SK-N-SH (cell line): ENCODE results near the gene MORN5. TPM values are rescaled to one million over a fixed set of nuclear protein-coding genes. Genes with fewer than 3 reads are reported as not detected.

ENCODE experiments used
- CTCF ChIA-PET: fragments of 300-600, 350-600 bp; formaldehyde crosslinking; extraction: SDS; loops from one replicate; lab custom pipeline; 2021; lab: Yijun Ruan, JAX
- POLR2A ChIA-PET: fragments of 350-600 bp; sonication (Branson Sonifier 250); formaldehyde crosslinking; extraction: SDS; loops from one replicate; lab custom pipeline; 2020; ENCODE audit warnings: antibody characterized with exemption, inconsistent platforms; lab: Yijun Ruan, JAX
- DNase-seq: peaks from one replicate; pipeline ENCODE4 v3.0.0; 2012
- H2AFZ ChIP-seq: fragments of 200-600 bp; sonication (generic); 2 replicates; pipeline ENCODE4 v1.8.1; 2016; ENCODE audit warnings: antibody characterized with exemption, mild to moderate bottlenecking, low read depth
- H3F3A ChIP-seq: fragments of 200-600 bp; sonication (generic); replicated peaks from 2 replicates; pipeline ENCODE3; 2016; ENCODE audit warnings: antibody characterized with exemption, mild to moderate bottlenecking; ENCODE audit not compliant: insufficient read depth
- H3K27ac ChIP-seq, 2 experiments: fragments of 200-500 bp in 1 of 2; fragments of 200-600 bp in 1 of 2; sonication (Bioruptor generic) in 1 of 2; sonication (generic), shearing (Covaris generic) in 1 of 2; 2 replicates each; pipeline versions ENCODE4 v1.5.1 to v1.6.1; 2014 to 2016; ENCODE audit warnings: low read depth in 2 of 2, inconsistent platforms in 1 of 2, low read length in 1 of 2, mild to moderate bottlenecking in 1 of 2, mixed read lengths in 1 of 2
- H3K27me3 ChIP-seq: fragments of 200-600 bp; sonication (generic), shearing (Covaris generic); 2 replicates; pipeline ENCODE4 v1.6.1; 2016; ENCODE audit warnings: mixed run types; ENCODE audit not compliant: insufficient read depth
- H3K36me3 ChIP-seq, 2 experiments: fragments of 200-500 bp in 1 of 2; fragments of 200-600 bp in 1 of 2; sonication (Bioruptor generic) in 1 of 2; sonication (generic) in 1 of 2; replicated peaks in 1 of 2; 2 replicates each; pipeline versions ENCODE3 to v1.5.1; 2014 to 2016; ENCODE audit warnings: low read length in 1 of 2, mild to moderate bottlenecking in 1 of 2; ENCODE audit not compliant: insufficient read depth in 2 of 2, control insufficient read depth in 1 of 2
- H3K4me1 ChIP-seq, 2 experiments: fragments of 200-500 bp in 1 of 2; fragments of 200-600 bp in 1 of 2; sonication (Bioruptor generic) in 1 of 2; sonication (generic), shearing (Covaris generic) in 1 of 2; 2 replicates each; pipeline versions ENCODE4 v1.5.1 to v1.6.1; 2014 to 2016; ENCODE audit warnings: low read depth in 1 of 2, low read length in 1 of 2, mixed run types in 1 of 2; ENCODE audit not compliant: insufficient read depth in 2 of 2, control insufficient read depth in 1 of 2
- H3K4me2 ChIP-seq: fragments of 200-600 bp; sonication (generic), shearing (Covaris generic); 2 replicates; pipeline ENCODE4 v1.6.1; 2017; ENCODE audit warnings: mixed run types
- H3K4me3 ChIP-seq, 2 experiments: fragments of 200-500 bp in 1 of 2; fragments of 200-600 bp in 1 of 2; sonication (Bioruptor generic) in 1 of 2; sonication (generic), shearing (Covaris generic) in 1 of 2; 2 replicates each; pipeline versions ENCODE4 v1.5.1 to v1.8.1; 2014 to 2016; ENCODE audit warnings: low read depth in 2 of 2, inconsistent platforms in 1 of 2, low read length in 1 of 2, mild to moderate bottlenecking in 1 of 2, mixed read lengths in 1 of 2, moderate library complexity in 1 of 2
- H3K79me2 ChIP-seq: fragments of 200-600 bp; sonication (generic); 2 replicates; pipeline ENCODE4 v1.8.1; 2017; ENCODE audit warnings: mild to moderate bottlenecking; ENCODE audit not compliant: insufficient read depth
- H3K9ac ChIP-seq: fragments of 200-600 bp; sonication (generic); 2 replicates; pipeline ENCODE4 v1.6.1; 2017; ENCODE audit warnings: mixed run types
- H3K9me2 ChIP-seq: fragments of 200-600 bp; sonication (generic); 2 replicates; pipeline ENCODE4 v1.6.1; 2017; ENCODE audit warnings: mixed run types
- H3K9me3 ChIP-seq: fragments of 200-600 bp; sonication (generic); 2 replicates; pipeline ENCODE4 v1.6.1; 2017; ENCODE audit warnings: mixed run types, mild to moderate bottlenecking, moderate library complexity
- H4K20me1 ChIP-seq: fragments of 200-600 bp; sonication (generic); 2 replicates; pipeline ENCODE4 v1.6.1; 2017; ENCODE audit warnings: mild to moderate bottlenecking, mixed run types; ENCODE audit not compliant: insufficient read depth
- NRF1 ChIP-seq: IDR thresholded peaks from 2 replicates; pipeline ENCODE4 v1.6.1; 2012; ENCODE audit warnings: low read depth, mild to moderate bottlenecking, low read length
- POLR2AphosphoS5 ChIP-seq: IDR thresholded peaks from 2 replicates; pipeline ENCODE4 v1.6.1; 2012; ENCODE audit warnings: low read depth, low read length
- SMC3 ChIP-seq: IDR thresholded peaks from 2 replicates; pipeline ENCODE4 v1.6.1; 2012; ENCODE audit warnings: low read depth, low read length, improper control_type of control experiment
- WGBS: methylation state at CpG from one replicate; pipeline ENCODE4 v1.1.6; 2017; ENCODE audit warnings: low lambda C conversion rate; 5-methylcytosine and 5-hydroxymethylcytosine counted together
- polyA plus RNA-seq, 3 experiments: library from polyadenylated mRNA; depleted of rRNA; stranded (reverse); fragments of >200 nt; gene quantifications; 2 replicates each; pipeline ENCODE4 v1.2.3, GENCODE V29; 2012
- TF ChIP-seq, protein P1 (sequence below): IDR thresholded peaks from 2 replicates; pipeline ENCODE4 v1.4.0; 2012; ENCODE audit warnings: low read depth, borderline replicate concordance
- TF ChIP-seq, protein P2 (sequence below): fragments of 200-600 bp; sonication (generic); IDR thresholded peaks from 2 replicates; pipeline ENCODE4 v1.6.1; 2017; ENCODE audit warnings: antibody characterized with exemption, mild to moderate bottlenecking, moderate library complexity

The MORN5 gene
- polyA plus RNA-seq, 1 of the 3 experiments (the other 2 are of a cell fraction) = not detected

DNA sequence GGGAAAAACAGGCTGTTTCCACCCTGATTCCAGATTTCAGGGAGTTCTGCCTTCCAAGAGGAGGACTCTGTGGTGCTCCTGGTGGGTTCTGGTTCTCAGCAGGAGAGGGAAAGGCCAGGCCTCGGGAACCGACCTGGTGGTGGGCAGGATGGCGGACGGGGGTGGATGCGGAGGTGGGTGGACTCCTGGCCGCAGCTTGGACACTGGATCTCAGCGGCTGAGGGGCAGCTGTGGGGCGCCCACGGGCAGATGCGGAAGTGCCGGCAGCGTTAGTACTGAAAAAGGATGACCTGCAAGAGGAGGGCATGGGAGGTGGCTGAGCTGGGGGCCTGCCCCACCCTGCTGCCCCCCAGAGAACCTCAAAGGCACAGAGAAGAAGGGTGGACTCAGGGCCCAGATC is 44.8 kb downstream of the MORN5 start:
- no peak overlapping the region for H3K4me3 ChIP-seq
- H4K20me1 ChIP-seq = no peaks in the 10 kb centered on the region
- H3K79me2 ChIP-seq = no peaks in the 10 kb centered on the region
- no peaks in the 10 kb centered on the region for H3K9me2 ChIP-seq
- peaks cover 19% of the 10 kb centered on the region; the same call in 1 of the 2 replicates for H3K27me3 ChIP-seq
- H3F3A ChIP-seq = no peaks in the 10 kb centered on the region
- TF ChIP-seq SMC3 (no peak), POLR2AphosphoS5 (no peak)
- TF ChIP-seq, protein P1, sequence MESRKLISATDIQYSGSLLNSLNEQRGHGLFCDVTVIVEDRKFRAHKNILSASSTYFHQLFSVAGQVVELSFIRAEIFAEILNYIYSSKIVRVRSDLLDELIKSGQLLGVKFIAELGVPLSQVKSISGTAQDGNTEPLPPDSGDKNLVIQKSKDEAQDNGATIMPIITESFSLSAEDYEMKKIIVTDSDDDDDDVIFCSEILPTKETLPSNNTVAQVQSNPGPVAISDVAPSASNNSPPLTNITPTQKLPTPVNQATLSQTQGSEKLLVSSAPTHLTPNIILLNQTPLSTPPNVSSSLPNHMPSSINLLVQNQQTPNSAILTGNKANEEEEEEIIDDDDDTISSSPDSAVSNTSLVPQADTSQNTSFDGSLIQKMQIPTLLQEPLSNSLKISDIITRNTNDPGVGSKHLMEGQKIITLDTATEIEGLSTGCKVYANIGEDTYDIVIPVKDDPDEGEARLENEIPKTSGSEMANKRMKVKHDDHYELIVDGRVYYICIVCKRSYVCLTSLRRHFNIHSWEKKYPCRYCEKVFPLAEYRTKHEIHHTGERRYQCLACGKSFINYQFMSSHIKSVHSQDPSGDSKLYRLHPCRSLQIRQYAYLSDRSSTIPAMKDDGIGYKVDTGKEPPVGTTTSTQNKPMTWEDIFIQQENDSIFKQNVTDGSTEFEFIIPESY = no peak
- TF ChIP-seq, protein P2, sequence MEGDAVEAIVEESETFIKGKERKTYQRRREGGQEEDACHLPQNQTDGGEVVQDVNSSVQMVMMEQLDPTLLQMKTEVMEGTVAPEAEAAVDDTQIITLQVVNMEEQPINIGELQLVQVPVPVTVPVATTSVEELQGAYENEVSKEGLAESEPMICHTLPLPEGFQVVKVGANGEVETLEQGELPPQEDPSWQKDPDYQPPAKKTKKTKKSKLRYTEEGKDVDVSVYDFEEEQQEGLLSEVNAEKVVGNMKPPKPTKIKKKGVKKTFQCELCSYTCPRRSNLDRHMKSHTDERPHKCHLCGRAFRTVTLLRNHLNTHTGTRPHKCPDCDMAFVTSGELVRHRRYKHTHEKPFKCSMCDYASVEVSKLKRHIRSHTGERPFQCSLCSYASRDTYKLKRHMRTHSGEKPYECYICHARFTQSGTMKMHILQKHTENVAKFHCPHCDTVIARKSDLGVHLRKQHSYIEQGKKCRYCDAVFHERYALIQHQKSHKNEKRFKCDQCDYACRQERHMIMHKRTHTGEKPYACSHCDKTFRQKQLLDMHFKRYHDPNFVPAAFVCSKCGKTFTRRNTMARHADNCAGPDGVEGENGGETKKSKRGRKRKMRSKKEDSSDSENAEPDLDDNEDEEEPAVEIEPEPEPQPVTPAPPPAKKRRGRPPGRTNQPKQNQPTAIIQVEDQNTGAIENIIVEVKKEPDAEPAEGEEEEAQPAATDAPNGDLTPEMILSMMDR = no peak
- no peak overlapping the region for H3K4me2 ChIP-seq
- H3K4me1 ChIP-seq = peaks cover 0 to 10% of the 10 kb centered on the region in 2 experiments; a peak in 1 of 4 replicates
- no peaks in the 10 kb centered on the region for H3K9me3 ChIP-seq
- H2AFZ ChIP-seq = no peak overlapping the region
- CTCF ChIA-PET = interaction anchor here (1.5 kb wide), 1 partner anchor 105 kb away, joined by 4 read pairs; no protein-coding TSS in a partner anchor
- no peak overlapping the region for H3K9ac ChIP-seq
- 74% methylated on average over 12 of the region's 12 CpGs for WGBS
- no peaks in the 10 kb centered on the region for H3K36me3 ChIP-seq
- no peak for DNase-seq
- H3K27ac ChIP-seq = no peak overlapping the region
- POLR2A ChIA-PET = interaction anchor here (1.4 kb wide), 1 partner anchor 60 kb away, joined by 4 read pairs; the partner anchor contains the start of genes MRRF and RBM18

DNA sequence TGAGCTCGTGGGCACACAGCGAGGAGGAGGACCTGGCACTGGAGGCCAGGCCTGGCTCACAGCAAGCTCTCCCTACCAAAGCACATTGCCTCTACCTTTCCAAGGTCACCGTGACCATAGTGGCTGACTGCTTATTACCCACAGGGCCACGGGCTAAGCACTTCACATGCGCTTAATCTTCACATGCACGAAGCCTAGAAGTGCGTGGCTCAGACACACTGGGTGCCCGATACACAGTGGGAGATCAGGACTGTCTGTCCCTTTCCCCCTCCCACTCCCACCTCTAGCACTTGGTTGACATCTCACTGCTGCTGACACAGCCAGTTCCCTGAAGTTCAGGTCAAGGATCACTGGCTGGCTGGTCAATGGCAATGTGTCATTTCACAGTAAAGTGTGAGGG is 45.5 kb downstream of the MORN5 start:
- 85% methylated on average over 6 of the region's 8 CpGs for WGBS
- ChIA-PET CTCF (no interaction called here), POLR2A (no interaction called here)

More for the DNA sequence above, 45.5 kb downstream of the MORN5 start:
- Histone ChIP-seq H3K27ac (no peak overlapping the region), H3K4me2 (no peak overlapping the region), H3K9me3 (no peaks in the 10 kb centered on the region), H3K4me3 (no peak overlapping the region), H3K27me3 (peaks cover 26% of the 10 kb centered on the region; the same call in 1 of the 2 replicates), H3K4me1 (peaks cover 0 to 10% of the 10 kb centered on the region in 2 experiments; a peak in 1 of 4 replicates), H3K9ac (no peak overlapping the region), H3F3A (no peaks in the 10 kb centered on the region), H3K79me2 (no peaks in the 10 kb centered on the region), H4K20me1 (no peaks in the 10 kb centered on the region), H3K36me3 (no peaks in the 10 kb centered on the region), H3K9me2 (no peaks in the 10 kb centered on the region), H2AFZ (no peak overlapping the region)
- no peak for DNase-seq
- TF ChIP-seq NRF1 = no peak
